Choroid plexus epithelial cell (primary cell): ENCODE data around the gene TNFAIP8L3.

ENCODE experiments used
- DNase-seq: peaks from one replicate; pipeline ENCODE4 v3.0.0-alpha.2; 2010; ENCODE audit warnings: low read depth
- H3K4me3 ChIP-seq: 2 replicates; pipeline ENCODE4 v1.5.1; 2011; ENCODE audit warnings: low read depth, mild to moderate bottlenecking, control low read depth, low read length, moderate library complexity
- TF ChIP-seq, protein P1 (sequence below): conservative IDR thresholded peaks from 2 replicates; pipeline ENCODE4 v1.5.1; 2011; ENCODE audit warnings: low read depth, mild to moderate bottlenecking, control low read depth, inconsistent platforms, low read length, moderate library complexity

TNFAIP8L3 gene

DNA sequence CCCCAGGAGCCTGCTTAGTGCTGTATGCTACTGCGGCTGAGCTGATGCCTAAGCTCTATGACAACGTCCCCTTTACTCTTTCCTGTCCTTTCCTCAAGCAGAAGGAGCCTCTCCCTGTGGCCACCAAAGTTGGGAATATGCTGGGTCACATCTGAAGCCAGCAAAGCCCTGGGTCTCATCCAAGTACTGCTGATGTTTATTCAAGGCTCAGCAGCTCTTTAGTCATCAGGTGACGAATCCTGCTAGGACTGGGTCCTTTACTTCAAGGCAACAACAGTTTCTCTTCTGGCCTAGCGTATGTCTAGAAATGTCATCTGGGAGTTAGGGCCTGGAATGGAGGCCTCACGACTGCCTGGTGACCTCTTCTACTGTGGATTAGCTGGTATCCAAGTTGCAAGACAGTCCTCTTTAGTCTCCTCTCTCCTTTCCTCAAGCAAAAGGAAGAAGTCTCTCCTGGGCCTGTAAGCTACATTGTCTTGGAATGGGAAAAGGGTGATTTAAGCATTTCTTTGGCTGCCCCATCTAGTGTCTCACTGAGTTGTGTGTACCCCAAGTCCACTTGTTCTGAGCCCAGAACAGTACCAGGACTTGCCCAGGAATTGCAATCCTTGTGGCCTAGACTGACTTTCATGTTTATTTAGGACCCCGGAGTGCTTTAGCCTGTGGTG lies 63.9 kb downstream of the TNFAIP8L3 start:
- TF ChIP-seq, protein P1, sequence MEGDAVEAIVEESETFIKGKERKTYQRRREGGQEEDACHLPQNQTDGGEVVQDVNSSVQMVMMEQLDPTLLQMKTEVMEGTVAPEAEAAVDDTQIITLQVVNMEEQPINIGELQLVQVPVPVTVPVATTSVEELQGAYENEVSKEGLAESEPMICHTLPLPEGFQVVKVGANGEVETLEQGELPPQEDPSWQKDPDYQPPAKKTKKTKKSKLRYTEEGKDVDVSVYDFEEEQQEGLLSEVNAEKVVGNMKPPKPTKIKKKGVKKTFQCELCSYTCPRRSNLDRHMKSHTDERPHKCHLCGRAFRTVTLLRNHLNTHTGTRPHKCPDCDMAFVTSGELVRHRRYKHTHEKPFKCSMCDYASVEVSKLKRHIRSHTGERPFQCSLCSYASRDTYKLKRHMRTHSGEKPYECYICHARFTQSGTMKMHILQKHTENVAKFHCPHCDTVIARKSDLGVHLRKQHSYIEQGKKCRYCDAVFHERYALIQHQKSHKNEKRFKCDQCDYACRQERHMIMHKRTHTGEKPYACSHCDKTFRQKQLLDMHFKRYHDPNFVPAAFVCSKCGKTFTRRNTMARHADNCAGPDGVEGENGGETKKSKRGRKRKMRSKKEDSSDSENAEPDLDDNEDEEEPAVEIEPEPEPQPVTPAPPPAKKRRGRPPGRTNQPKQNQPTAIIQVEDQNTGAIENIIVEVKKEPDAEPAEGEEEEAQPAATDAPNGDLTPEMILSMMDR, result no peak
- DNase-seq, result peak; percentile 70
- no peak overlapping the region for H3K4me3 ChIP-seq

DNA sequence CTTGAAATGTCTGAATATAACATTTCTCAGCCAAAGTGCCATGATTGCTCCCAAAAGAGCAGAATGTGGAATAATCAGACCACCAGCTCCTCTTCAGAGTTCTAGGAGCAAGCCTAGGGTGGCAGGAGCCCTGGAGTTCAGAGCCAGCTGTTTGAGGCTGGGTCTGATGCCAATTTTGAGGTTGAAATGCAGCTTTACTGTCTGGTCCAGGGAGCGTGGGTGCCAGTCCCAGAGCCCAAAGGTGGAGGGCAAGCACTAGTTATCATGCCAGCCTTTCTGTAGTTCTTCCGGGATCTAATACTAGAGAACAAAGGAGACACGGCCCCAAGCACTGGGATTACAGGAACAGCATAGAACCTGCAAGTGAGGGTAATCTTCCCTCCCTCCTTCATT lies 69.3 kb downstream of the TNFAIP8L3 start:
- H3K4me3 ChIP-seq, result no peak overlapping the region
- TF ChIP-seq, protein P1, result no peak
- DNase-seq, result no peak

DNA sequence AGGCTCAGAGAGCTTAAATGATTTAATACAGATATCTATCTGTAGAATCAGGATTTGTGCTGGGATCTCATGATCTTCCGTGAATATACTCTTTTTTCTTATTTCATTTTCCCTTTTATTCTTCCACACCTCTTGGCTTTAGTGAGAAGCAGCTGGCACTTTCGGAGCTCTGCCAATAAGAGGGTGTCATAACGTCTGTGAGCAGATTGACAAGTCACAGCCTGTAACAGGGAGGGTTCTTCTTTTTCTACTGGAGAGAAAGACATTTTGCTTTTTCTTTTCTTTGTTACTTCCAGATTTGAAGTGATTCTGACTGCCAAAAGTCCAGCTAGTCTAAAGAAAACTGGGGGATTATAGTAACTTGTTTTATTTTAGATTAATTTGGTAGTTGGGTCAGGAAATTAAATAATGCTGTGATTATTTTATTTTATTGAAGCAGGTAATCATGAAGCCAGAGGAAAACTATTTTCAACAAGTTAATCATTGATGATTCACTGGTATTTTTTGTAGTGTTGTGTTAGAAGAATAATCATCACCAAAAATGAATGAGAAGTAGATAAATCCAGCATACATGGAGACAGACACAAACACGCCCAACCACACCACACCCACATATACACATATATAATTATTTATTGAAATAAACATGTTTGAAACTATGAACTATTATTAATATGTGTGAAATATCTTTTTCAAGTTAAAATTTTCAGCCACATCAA lies 69.8 kb downstream of the TNFAIP8L3 start:
- no peak overlapping the region for H3K4me3 ChIP-seq
- TF ChIP-seq, protein P1, result no peak
- DNase-seq, result no peak

DNA sequence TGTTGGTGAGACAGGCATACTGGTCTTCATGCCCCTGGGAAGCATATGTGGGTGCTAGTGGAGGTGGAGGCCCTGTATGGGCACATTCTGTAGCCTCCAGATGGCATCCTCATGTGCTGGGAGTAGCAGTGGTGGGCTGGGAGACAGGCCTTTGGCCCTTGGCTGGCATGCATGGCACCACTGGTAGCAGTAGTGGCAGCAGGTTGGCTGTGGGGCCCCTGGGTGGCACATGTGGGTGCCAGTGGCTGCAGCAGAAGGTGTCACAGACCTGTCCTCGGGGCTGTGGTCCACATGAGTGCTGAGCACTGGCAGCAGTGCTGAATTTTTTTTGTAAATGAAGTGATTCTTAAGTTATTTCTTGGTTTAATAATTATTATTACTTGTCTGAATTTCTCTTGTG lies 71.2 kb downstream of the TNFAIP8L3 start:
- no peak overlapping the region for H3K4me3 ChIP-seq
- TF ChIP-seq, protein P1, result no peak
- DNase-seq, result no peak

DNA sequence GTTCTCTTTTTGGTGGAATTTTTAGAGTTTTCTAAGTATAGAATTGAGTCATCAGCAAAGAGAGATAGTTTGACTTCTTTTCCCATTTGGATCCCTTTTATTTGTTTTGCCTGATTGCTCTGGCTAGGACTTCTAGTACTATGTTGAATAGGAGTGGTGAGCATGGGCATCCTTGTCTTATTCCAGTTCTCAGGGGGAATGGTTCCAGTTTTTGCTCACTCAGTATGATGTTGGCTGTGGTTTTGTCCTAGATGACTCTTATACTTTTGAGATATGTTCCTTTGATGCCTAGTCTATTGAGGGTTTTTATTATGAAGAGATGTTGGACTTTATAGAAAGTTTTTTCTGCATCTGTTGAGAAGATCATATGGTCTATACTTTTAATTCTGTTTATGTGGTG lies 72.5 kb downstream of the TNFAIP8L3 start:
- DNase-seq, result no peak
- TF ChIP-seq, protein P1, result no peak
- no peak overlapping the region for H3K4me3 ChIP-seq

DNA sequence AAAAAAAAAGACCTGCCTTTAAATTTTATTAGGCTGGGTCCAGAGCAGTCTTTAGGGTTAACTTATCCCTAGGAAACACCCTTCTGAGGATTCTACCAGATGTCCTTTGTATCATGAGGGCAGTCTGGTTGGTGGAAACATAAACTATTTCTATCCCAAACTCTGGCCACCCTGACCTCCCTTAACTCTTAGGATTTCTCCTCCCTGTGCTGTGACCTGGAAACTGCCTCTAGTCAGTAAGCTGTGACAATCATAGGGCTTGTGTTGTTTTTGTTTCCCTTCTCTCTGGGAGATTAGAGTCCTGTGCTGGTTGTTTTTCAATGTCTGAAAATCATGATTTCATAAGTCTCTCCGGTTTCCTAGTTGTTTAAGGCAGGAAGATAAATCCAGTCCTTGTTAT lies 78.1 kb downstream of the TNFAIP8L3 start:
- DNase-seq, result peak; percentile 11
- TF ChIP-seq, protein P1, result no peak
- no peak overlapping the region for H3K4me3 ChIP-seq

DNA sequence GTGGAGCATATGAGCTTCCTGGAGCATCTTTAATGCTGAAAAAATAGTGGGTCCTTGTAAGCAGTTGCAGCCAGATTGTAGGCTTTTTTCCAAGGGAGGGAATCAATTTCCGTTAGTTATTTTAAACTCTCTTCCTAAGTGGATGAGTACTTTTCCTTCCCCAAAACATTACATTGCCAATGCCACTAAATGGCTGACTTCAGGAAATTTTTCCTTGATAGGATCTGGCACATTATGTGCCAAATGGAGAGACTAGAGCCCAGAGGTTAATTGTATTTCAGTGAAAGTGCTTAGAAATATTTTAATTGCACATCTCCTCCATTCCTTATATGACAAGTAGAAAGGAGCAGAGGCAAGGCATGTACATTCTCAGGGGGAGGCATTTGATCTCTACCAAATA lies 83.5 kb downstream of the TNFAIP8L3 start:
- TF ChIP-seq, protein P1, result no peak

More for the DNA sequence above, 83.5 kb downstream of the TNFAIP8L3 start:
- DNase-seq, result no peak
- no peak overlapping the region for H3K4me3 ChIP-seq
